Uterus (tissue), 2 donors: ENCODE measurements around the gene FAM124B.

ENCODE experiments used
- POLR2A ChIP-seq, 2 donors: fragments of 450-650 bp; IDR thresholded peaks; one replicate each; pipeline ENCODE4 v1.6.1; 2016; ENCODE audit warnings: antibody characterized with exemption in 2 of 2, mild to moderate bottlenecking in 1 of 2, moderate library complexity in 1 of 2
- TF ChIP-seq, protein P1 (sequence below), 4 experiments: fragments of 200-600 bp in 2 of 4; fragments of 450-650 bp in 2 of 4; sonication (generic) in 2 of 4; IDR thresholded peaks; one replicate each; pipeline ENCODE4 v1.5.1; 2016 to 2019; ENCODE audit warnings: antibody characterized with exemption in 4 of 4, mild to moderate bottlenecking in 2 of 4, moderate library complexity in 1 of 4

DNA sequence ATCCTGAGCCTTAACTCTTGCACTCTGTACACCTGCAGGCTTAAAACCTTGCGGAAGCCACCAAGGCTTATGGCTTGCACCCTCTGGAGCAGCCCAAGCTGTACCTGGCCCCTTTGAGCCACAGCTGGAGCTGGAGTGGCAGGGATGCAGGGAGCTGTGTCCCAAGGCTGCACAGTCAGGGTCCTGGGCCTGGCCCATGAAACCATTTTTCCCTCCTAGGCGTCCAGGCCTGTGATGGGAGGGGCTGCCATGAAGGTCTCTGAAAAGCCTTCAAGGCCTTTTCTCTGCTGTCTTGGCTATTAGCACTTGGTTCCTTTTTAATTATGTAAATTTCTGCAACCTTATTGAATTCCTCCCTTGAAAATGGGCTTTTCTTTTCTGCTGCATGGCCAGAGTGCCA lies 56.4 kb downstream of the FAM124B start:
- TF ChIP-seq, protein P1, sequence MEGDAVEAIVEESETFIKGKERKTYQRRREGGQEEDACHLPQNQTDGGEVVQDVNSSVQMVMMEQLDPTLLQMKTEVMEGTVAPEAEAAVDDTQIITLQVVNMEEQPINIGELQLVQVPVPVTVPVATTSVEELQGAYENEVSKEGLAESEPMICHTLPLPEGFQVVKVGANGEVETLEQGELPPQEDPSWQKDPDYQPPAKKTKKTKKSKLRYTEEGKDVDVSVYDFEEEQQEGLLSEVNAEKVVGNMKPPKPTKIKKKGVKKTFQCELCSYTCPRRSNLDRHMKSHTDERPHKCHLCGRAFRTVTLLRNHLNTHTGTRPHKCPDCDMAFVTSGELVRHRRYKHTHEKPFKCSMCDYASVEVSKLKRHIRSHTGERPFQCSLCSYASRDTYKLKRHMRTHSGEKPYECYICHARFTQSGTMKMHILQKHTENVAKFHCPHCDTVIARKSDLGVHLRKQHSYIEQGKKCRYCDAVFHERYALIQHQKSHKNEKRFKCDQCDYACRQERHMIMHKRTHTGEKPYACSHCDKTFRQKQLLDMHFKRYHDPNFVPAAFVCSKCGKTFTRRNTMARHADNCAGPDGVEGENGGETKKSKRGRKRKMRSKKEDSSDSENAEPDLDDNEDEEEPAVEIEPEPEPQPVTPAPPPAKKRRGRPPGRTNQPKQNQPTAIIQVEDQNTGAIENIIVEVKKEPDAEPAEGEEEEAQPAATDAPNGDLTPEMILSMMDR (IDR thresholded peaks at IDR 0.05): no peak
- no peak for TF ChIP-seq POLR2A (IDR thresholded peaks at IDR 0.05)
